ENCODE data around the gene P2RY10. TPM values are rescaled to one million over a fixed set of nuclear protein-coding genes. Genes with fewer than 3 reads are reported as not detected.
A peak's percentile ranks its signal among the peaks of the same experiment; 100 is the strongest.
"Not testable (repeated sequence)": the region's sequence is repeated elsewhere in the genome, so short reads cannot be mapped to it uniquely, and the experiment has no call there.

P2RY10 gene
- total RNA-seq, 2 experiments from 2014 or later: 48.8 to 49.8 TPM

- DNase-seq (no peak), ATAC-seq (no peak)
- Mint-ChIP-seq H3K9me3 (ENCODE audit: insufficient read depth) (no peaks in the 10 kb centered on the region), H3K4me3 (no peak overlapping the region), H3K36me3 (ENCODE audit: low read depth) (peaks cover 88% of the 10 kb centered on the region), H3K4me1 (ENCODE audit: low read depth) (peaks cover 48% of the 10 kb centered on the region), H3K27me3 (ENCODE audit: low read depth) (no peaks in the 10 kb centered on the region), H3K27ac (peak overlapping the region; percentile 44)
- CTCF ChIA-PET: interaction anchor here (0.8 to 1.4 kb wide), 3 partner anchors 14 to 124 kb away, joined by 3 read pairs; no protein-coding TSS in a partner anchor
- POLR2A ChIA-PET: interaction anchor here (2.5 kb wide), 1 partner anchor 13 kb away, joined by 10 read pairs; the partner anchor contains the start of gene P2RY10
Observed at GRCh38 chrX:78958419-78959116, 13.4 kb downstream of the P2RY10 start.

GRCh38 chrX:78960888-78961287, 15.7 kb downstream of the P2RY10 start:
- ChIA-PET POLR2A (no interaction called here), CTCF (no interaction called here)
- peaks cover 44% of the 10 kb centered on the region for H3K4me1 Mint-ChIP-seq (ENCODE audit: low read depth)
- ATAC-seq (no peak), DNase-seq (no peak)
- H3K27me3 Mint-ChIP-seq (ENCODE audit: low read depth): no peaks in the 10 kb centered on the region
- no peaks in the 10 kb centered on the region for H3K9me3 Mint-ChIP-seq (ENCODE audit: insufficient read depth)
- no peak overlapping the region for H3K4me3 Mint-ChIP-seq
- H3K36me3 Mint-ChIP-seq (ENCODE audit: low read depth): peaks cover 79% of the 10 kb centered on the region
- no peak overlapping the region for H3K27ac Mint-ChIP-seq

GRCh38 chrX:78964598-78964997, 19.4 kb downstream of the P2RY10 start:
- POLR2A ChIA-PET: no interaction called here
- CTCF ChIA-PET: no interaction called here
- ATAC-seq: no peak

GRCh38 chrX:78979789-78980464, 34.7 kb downstream of the P2RY10 start:
- no peak for DNase-seq
- no peak overlapping the region for H3K27ac Mint-ChIP-seq
- POLR2A ChIA-PET: no interaction called here
- H3K4me1 Mint-ChIP-seq (ENCODE audit: low read depth): peaks cover 9% of the 10 kb centered on the region
- CTCF ChIA-PET: no interaction called here
- peak; percentile 42 for ATAC-seq
- no peaks in the 10 kb centered on the region for H3K27me3 Mint-ChIP-seq (ENCODE audit: low read depth)
- H3K36me3 Mint-ChIP-seq (ENCODE audit: low read depth): peaks cover 5% of the 10 kb centered on the region
- no peaks in the 10 kb centered on the region for H3K9me3 Mint-ChIP-seq (ENCODE audit: insufficient read depth)
- H3K4me3 Mint-ChIP-seq: no peak overlapping the region

More at GRCh38 chrX:78964598-78964997, 19.4 kb downstream of the P2RY10 start:
- no peak overlapping the region for H3K4me3 Mint-ChIP-seq
- no peak for DNase-seq
- peaks cover 52% of the 10 kb centered on the region for H3K36me3 Mint-ChIP-seq (ENCODE audit: low read depth)
- peaks cover 14% of the 10 kb centered on the region for H3K4me1 Mint-ChIP-seq (ENCODE audit: low read depth)
- no peak overlapping the region for H3K27ac Mint-ChIP-seq
- no peaks in the 10 kb centered on the region for H3K9me3 Mint-ChIP-seq (ENCODE audit: insufficient read depth)
- no peaks in the 10 kb centered on the region for H3K27me3 Mint-ChIP-seq (ENCODE audit: low read depth)

- H3K9me3 Mint-ChIP-seq (ENCODE audit: insufficient read depth): peaks cover 6% of the 10 kb centered on the region
- DNase-seq (no peak), ATAC-seq (no peak)
- ChIA-PET POLR2A (no interaction called here), CTCF (no interaction called here)
- peaks cover 6% of the 10 kb centered on the region for H3K36me3 Mint-ChIP-seq (ENCODE audit: low read depth)
- no peak overlapping the region for H3K27ac Mint-ChIP-seq
- H3K27me3 Mint-ChIP-seq (ENCODE audit: low read depth): no peaks in the 10 kb centered on the region
- no peak overlapping the region for H3K4me3 Mint-ChIP-seq
- peaks cover 3% of the 10 kb centered on the region for H3K4me1 Mint-ChIP-seq (ENCODE audit: low read depth)
Observed at GRCh38 chrX:78989349-78989748, 44.2 kb downstream of the P2RY10 start.

GRCh38 chrX:78997870-78998558, 52.8 kb downstream of the P2RY10 start:
- DNase-seq: peak; percentile 49
- Mint-ChIP-seq H3K4me3 (no peak overlapping the region), H3K36me3 (ENCODE audit: low read depth) (peaks cover 4% of the 10 kb centered on the region), H3K4me1 (ENCODE audit: low read depth) (peaks cover 13% of the 10 kb centered on the region), H3K27ac (no peak overlapping the region), H3K27me3 (ENCODE audit: low read depth) (no peaks in the 10 kb centered on the region), H3K9me3 (ENCODE audit: insufficient read depth) (no peaks in the 10 kb centered on the region)
- POLR2A ChIA-PET: no interaction called here
- no peak for ATAC-seq
- CTCF ChIA-PET: no interaction called here

- H3K27me3 Mint-ChIP-seq (ENCODE audit: low read depth); DNase-seq; ATAC-seq; POLR2A ChIA-PET; H3K4me1 Mint-ChIP-seq (ENCODE audit: low read depth); H3K27ac Mint-ChIP-seq; H3K36me3 Mint-ChIP-seq (ENCODE audit: low read depth); H3K4me3 Mint-ChIP-seq; CTCF ChIA-PET: not testable (repeated sequence)
- H3K9me3 Mint-ChIP-seq (ENCODE audit: insufficient read depth): peaks cover 11% of the 10 kb centered on the region
Observed at GRCh38 chrX:79007540-79007939, 62.3 kb downstream of the P2RY10 start.

Small RNA genes lying within 50 kb of the gene (microRNA-seq; reads per million reads assigned to microRNA genes)
- gene MIR4328: not detected

Other genes with a start within 250 kb of the P2RY10 start
- not detected for gene LPAR4, start 197.7 kb upstream of the P2RY10 start, total RNA-seq
- gene GPR174, start 199.3 kb downstream of the P2RY10 start, total RNA-seq: 10 to 100 TPM; 19.8 to 20.0 TPM

Data from activated CD8-positive, alpha-beta T cell treated with anti-CD3 and anti-CD28 coated beads, Interleukin-2, amount 10 ng/mL, durations not matched to agents 7 days and 5 days (primary cell).